Endothelial cell of umbilical vein (primary cell): ENCODE measurements around the gene ZNF485. TPM values are rescaled to one million over a fixed set of nuclear protein-coding genes. Genes with fewer than 3 reads are reported as not detected.

Experiments
- BruUV-seq: library from RNA; stranded (reverse); fragments of 400-500 nt; replicated peaks from 2 replicates; lab custom pipeline; 2021; lab: Mats Ljungman, UMichigan
- CTCF ChIA-PET: fragments of 300-600, 350-600 bp; sonication (Branson Sonifier 250); formaldehyde crosslinking; loops from one replicate; lab custom pipeline; 2021; ENCODE audit warnings: antibody characterized with exemption, inconsistent platforms; lab: Charles Lee
- POLR2A ChIA-PET: fragments of 300-600, 350-600 bp; sonication (Branson Sonifier 250); formaldehyde crosslinking; loops from one replicate; lab custom pipeline; 2021; ENCODE audit warnings: antibody characterized with exemption, inconsistent platforms; lab: Charles Lee
- DNase-seq: peaks from one replicate; pipeline ENCODE4 v3.0.0-alpha.2; 2011; ENCODE audit warnings: low read depth, low spot score
- FAIRE-seq: peaks from 2 replicates; lab custom pipeline; 2011; peaks lifted over from hg19 to GRCh38; lab: Jason Lieb, UNC
- H2AFZ ChIP-seq: 2 replicates; pipeline ENCODE4 v1.6.0; 2012; ENCODE audit warnings: low read depth, low read length, control low read depth, inconsistent platforms
- H3K27ac ChIP-seq: 2 replicates; pipeline ENCODE4 v1.5.1; 2011; ENCODE audit warnings: low read depth, mild to moderate bottlenecking, control low read depth, low read length, moderate library complexity; ENCODE audit not compliant: insufficient read depth
- H3K27me3 ChIP-seq, 2 experiments: 2 replicates each; pipeline versions ENCODE4 v1.6.0 to v1.6.1; 2011; ENCODE audit warnings: low read length in 2 of 2, mixed read lengths in 1 of 2; ENCODE audit not compliant: control insufficient read depth in 2 of 2, insufficient read depth in 2 of 2
- H3K36me3 ChIP-seq, 2 experiments: 2 replicates in 1 of 2; 3 replicates in 1 of 2; pipeline ENCODE4 v1.5.1; 2011; ENCODE audit warnings: low read length in 2 of 2, mild to moderate bottlenecking in 1 of 2, moderate library complexity in 1 of 2; ENCODE audit not compliant: control insufficient read depth in 2 of 2, insufficient read depth in 2 of 2; ENCODE audit errors: extremely low read depth in 1 of 2
- H3K4me1 ChIP-seq: 3 replicates; pipeline ENCODE4 v1.5.1; 2011; ENCODE audit warnings: mild to moderate bottlenecking, low read length; ENCODE audit not compliant: control insufficient read depth, insufficient read depth; ENCODE audit errors: extremely low read depth
- H3K4me2 ChIP-seq: 2 replicates; pipeline ENCODE4 v1.6.1; 2011; ENCODE audit warnings: low read length, control low read depth, mixed read lengths; ENCODE audit not compliant: insufficient read depth
- H3K4me3 ChIP-seq, 3 experiments: fragments of 200-600 bp in 1 of 3; sonication (generic), shearing (Covaris generic) in 1 of 3; replicated peaks in 1 of 3; 2 replicates each; pipeline ENCODE4 v1.5.1; 2011 to 2016; ENCODE audit warnings: control low read depth in 3 of 3, low read length in 3 of 3, mild to moderate bottlenecking in 2 of 3, inconsistent platforms in 1 of 3, low read depth in 1 of 3, moderate library complexity in 1 of 3; ENCODE audit not compliant: insufficient read depth in 1 of 3
- H3K79me2 ChIP-seq: 2 replicates; pipeline ENCODE4 v1.6.0; 2012; ENCODE audit warnings: low read length, inconsistent platforms; ENCODE audit not compliant: control insufficient read depth, insufficient read depth
- H3K9ac ChIP-seq: replicated peaks from 2 replicates; pipeline ENCODE3; 2011; ENCODE audit warnings: low read length, control low read depth; ENCODE audit not compliant: insufficient read depth; ENCODE audit errors: extremely low read depth
- H3K9me1 ChIP-seq: replicated peaks from 3 replicates; pipeline ENCODE4 v1.6.0; 2011; ENCODE audit warnings: mild to moderate bottlenecking, low read length; ENCODE audit not compliant: control insufficient read depth, insufficient read depth; ENCODE audit errors: extremely low read depth
- H3K9me3 ChIP-seq: replicated peaks from 2 replicates; pipeline ENCODE4 v1.5.1; 2012; ENCODE audit warnings: low read length, inconsistent platforms; ENCODE audit not compliant: control insufficient read depth, insufficient read depth
- H4K20me1 ChIP-seq: replicated peaks from 2 replicates; pipeline ENCODE3; 2011; ENCODE audit warnings: mild to moderate bottlenecking, low read length; ENCODE audit not compliant: control insufficient read depth, insufficient read depth; ENCODE audit errors: extremely low read depth
- CTCF ChIP-seq, 2 donors: IDR thresholded peaks; 1 replicate in 1 of 2; 2 replicates in 1 of 2; pipeline ENCODE4 v1.5.1; 2011; ENCODE audit warnings: low read length in 2 of 2, mild to moderate bottlenecking in 2 of 2, moderate library complexity in 2 of 2, control low read depth in 1 of 2, inconsistent platforms in 1 of 2, low read depth in 1 of 2; ENCODE audit not compliant: insufficient read depth in 1 of 2; ENCODE audit errors: extremely low read depth in 1 of 2
- EZH2 ChIP-seq: IDR thresholded peaks from 2 replicates; pipeline ENCODE4 v1.6.1; 2012; ENCODE audit warnings: borderline replicate concordance, low read depth, mild to moderate bottlenecking, moderate library complexity, low read length, inconsistent platforms; ENCODE audit not compliant: severe bottlenecking
- FOS ChIP-seq: IDR thresholded peaks from 2 replicates; pipeline ENCODE4 v1.6.1; 2011; ENCODE audit warnings: mild to moderate bottlenecking, low read length, moderate library complexity, borderline replicate concordance; ENCODE audit not compliant: insufficient read depth
- GATA2 ChIP-seq: IDR thresholded peaks from 2 replicates; pipeline ENCODE4 v1.7.0; 2011; ENCODE audit warnings: low read depth, mild to moderate bottlenecking, moderate library complexity, mixed read lengths, low read length; ENCODE audit not compliant: insufficient read length, insufficient read depth
- JUN ChIP-seq: IDR thresholded peaks from 2 replicates; pipeline ENCODE4 v1.6.1; 2011; ENCODE audit warnings: borderline replicate concordance, low read depth; ENCODE audit not compliant: insufficient read length, insufficient read depth
- MAX ChIP-seq: IDR thresholded peaks from 2 replicates; pipeline ENCODE4 v1.6.1; 2011; ENCODE audit not compliant: insufficient read depth, insufficient read length
- MYC ChIP-seq: IDR thresholded peaks from one replicate; pipeline ENCODE4 v1.6.1; 2011; ENCODE audit warnings: mild to moderate bottlenecking, low read depth, low read length
- POLR2A ChIP-seq: IDR thresholded peaks from 2 replicates; pipeline ENCODE4 v1.6.1; 2012; ENCODE audit warnings: low read depth, mild to moderate bottlenecking, control low read depth, low read length
- POLR2AphosphoS5 ChIP-seq: IDR thresholded peaks from 2 replicates; pipeline ENCODE4 v1.6.1; 2012; ENCODE audit warnings: low read depth, mild to moderate bottlenecking, control low read depth, low read length, moderate library complexity; ENCODE audit not compliant: insufficient read depth
- dilution Hi-C: fragments of 300-500 bp; cut with MboI; formaldehyde crosslinking; loops from one replicate; pipeline ENCODE4 v1.15.0; 2019; ENCODE audit warnings: low sequenced_read_pairs; ENCODE audit not compliant: extremely low pct_ligation_motif_present
- intact Hi-C: fragments of 100-400 bp; cut with micrococcal nuclease; formaldehyde crosslinking; loops from one replicate; pipeline ENCODE4 v1.10.0; 2022
- polyA plus RNA-seq, 4 experiments: library from polyadenylated mRNA; depleted of rRNA in 3 of 4; stranded (reverse) in 3 of 4; unstranded in 1 of 4; fragments of >200 nt; gene quantifications; 2 replicates each; pipeline versions ENCODE4 v1.2.1 to v1.2.3, GENCODE V29; 2011 to 2012; ENCODE audit warnings: missing spikeins in 1 of 4
- total RNA-seq: library from RNA; stranded (reverse); gene quantifications from 2 replicates; pipeline ENCODE4 v1.2.3, GENCODE V29; 2021

Gene ZNF485
- total and polyA plus RNA-seq, 2 donors (not counting 3 experiments of a cell fraction or from before 2014, with no cell fraction given), result 1.0 to 1.2 TPM

DNA sequence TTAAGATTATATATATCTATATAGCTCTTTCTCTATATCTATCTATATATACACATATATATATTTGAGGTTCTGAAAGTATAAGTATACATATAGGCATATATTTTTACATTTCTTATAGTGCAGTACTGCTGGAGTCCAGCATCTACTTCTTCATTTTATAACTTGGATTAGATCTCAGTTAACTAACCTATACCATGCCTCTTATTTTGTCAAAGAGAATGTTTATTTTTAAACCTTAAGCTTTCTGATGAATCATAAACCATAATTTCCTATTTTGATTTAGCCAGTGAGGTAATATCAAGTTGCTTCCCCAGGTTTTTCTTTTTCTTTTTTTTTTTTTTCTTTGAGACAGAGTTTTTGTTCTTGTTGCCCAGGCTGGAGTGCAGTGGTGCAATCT, 34.4 kb downstream of the ZNF485 start:
- no peak for TF ChIP-seq EZH2
- TF ChIP-seq GATA2, result no peak
- TF ChIP-seq POLR2AphosphoS5, result no peak
- TF ChIP-seq CTCF (IDR thresholded peaks at IDR 0.05; ENCODE audit: extremely low read depth in 1 of 2, insufficient read depth in 1 of 2, low read depth in 1 of 2, low read length in 2 of 2), result no peak
- TF ChIP-seq MYC, result no peak
- no peak for TF ChIP-seq MAX
- no peak for TF ChIP-seq JUN
- TF ChIP-seq POLR2A, result no peak
- TF ChIP-seq FOS, result no peak
- intact Hi-C loops, result no loop called here
- H3K27ac ChIP-seq, result no peak overlapping the region
- no peak overlapping the region for H3K9ac ChIP-seq
- CTCF ChIA-PET, result interaction anchor here (1.4 kb wide), 1 partner anchor 29 kb away, joined by 3 read pairs; no protein-coding TSS in a partner anchor
- no peaks in the 10 kb centered on the region for H3K4me1 ChIP-seq
- no peaks in the 10 kb centered on the region for H3K79me2 ChIP-seq
- H3K4me2 ChIP-seq, result no peak overlapping the region
- FAIRE-seq (no peak), DNase-seq (no peak)
- no peaks in the 10 kb centered on the region for H3K9me1 ChIP-seq
- H3K27me3 ChIP-seq, result peaks cover 0 to 2% of the 10 kb centered on the region in 2 experiments
- H4K20me1 ChIP-seq, result no peaks in the 10 kb centered on the region
- no peak overlapping the region for H2AFZ ChIP-seq
- H3K4me3 ChIP-seq, result no peak overlapping the region
- no TSS peak for BruUV-seq
- POLR2A ChIA-PET, result no interaction called here
- H3K36me3 ChIP-seq, result peaks cover 0 to 10% of the 10 kb centered on the region in 2 experiments
- dilution Hi-C loops, result no loop called here
- peaks cover 12% of the 10 kb centered on the region for H3K9me3 ChIP-seq
